Activated CD8-positive, alpha-beta T cell treated with anti-CD3 and anti-CD28 coated beads for 36 hours (primary cell): ENCODE measurements around the gene GSK3B. TPM values are rescaled to one million over a fixed set of nuclear protein-coding genes. Genes with fewer than 3 reads are reported as not detected.
A peak's percentile ranks its signal among the peaks of the same experiment; 100 is the strongest.

Source experiments
- ATAC-seq: fragments of 200-7000 bp; cut with Tn5 transposase; one replicate; pipeline ENCODE4 v1.10.0; 2021; ENCODE audit warnings: mild to moderate bottlenecking, moderate library complexity
- CTCF ChIA-PET: fragments of 350-600 bp; sonication (Branson Sonifier 250); formaldehyde crosslinking; loops from one replicate; lab custom pipeline; 2021; ENCODE audit warnings: antibody characterized with exemption; lab: Charles Lee
- POLR2A ChIA-PET: fragments of 350-600 bp; sonication (Branson Sonifier 250); formaldehyde crosslinking; loops from one replicate; lab custom pipeline; 2021; ENCODE audit warnings: antibody characterized with exemption; lab: Charles Lee
- DNase-seq: peaks from one replicate; pipeline ENCODE4 v3.0.0-alpha.2; 2020
- H3K27ac Mint-ChIP-seq: one replicate; pipeline ENCODE4 v1.8.0; 2021; ENCODE audit warnings: mild to moderate bottlenecking, mixed read lengths
- H3K27me3 Mint-ChIP-seq: one replicate; pipeline ENCODE4 v1.8.0; 2021; ENCODE audit warnings: mixed read lengths
- H3K36me3 Mint-ChIP-seq: one replicate; pipeline ENCODE4 v1.8.0; 2021; ENCODE audit warnings: low read depth, mixed read lengths
- H3K4me1 Mint-ChIP-seq: one replicate; pipeline ENCODE4 v1.8.0; 2021; ENCODE audit warnings: low read depth, mixed read lengths
- H3K4me3 Mint-ChIP-seq: one replicate; pipeline ENCODE4 v1.8.0; 2021; ENCODE audit warnings: mild to moderate bottlenecking, moderate library complexity, mixed read lengths
- H3K9me3 Mint-ChIP-seq: one replicate; pipeline ENCODE4 v1.8.0; 2021; ENCODE audit warnings: mixed read lengths
- CTCF ChIP-seq: fragments of 200-600 bp; IDR thresholded peaks from one replicate; pipeline ENCODE4 v1.8.0; 2022; ENCODE audit warnings: antibody characterized with exemption, mild to moderate bottlenecking
- intact Hi-C: fragments of 100-400 bp; cut with micrococcal nuclease; formaldehyde crosslinking; loops from one replicate; pipeline ENCODE4 v1.10.0; 2022
- total RNA-seq, 2 experiments: library from RNA; stranded (reverse); gene quantifications; one replicate each; pipeline ENCODE4 v1.2.3, GENCODE V29; 2021

The GSK3B gene
- total RNA-seq, 2 experiments from 2014 or later = 29.0 to 32.1 TPM

- H3K4me3 Mint-ChIP-seq = peak overlapping the region; percentile 69
- ChIA-PET POLR2A (interaction anchor here (0.9 to 1.4 kb wide), 3 partner anchors 8 to 116 kb away, joined by 3 read pairs; no protein-coding TSS in a partner anchor), CTCF (interaction anchor here (0.9 to 3.4 kb wide), 3 partner anchors 9 to 608 kb away, joined by 3 to 8 read pairs (median 3); no protein-coding TSS in a partner anchor)
- no peaks in the 10 kb centered on the region for H3K36me3 Mint-ChIP-seq
- intact Hi-C loops = no loop called here
- H3K27me3 Mint-ChIP-seq = no peaks in the 10 kb centered on the region
- no peak overlapping the region for H3K27ac Mint-ChIP-seq
- H3K9me3 Mint-ChIP-seq = no peaks in the 10 kb centered on the region
- ATAC-seq (no peak), DNase-seq (peak; percentile 30)
- peaks cover 10% of the 10 kb centered on the region for H3K4me1 Mint-ChIP-seq
- no peak for TF ChIP-seq CTCF
Observed at GRCh38 chr3:119809249-119810017, 284.8 kb downstream of the GSK3B start.

- ATAC-seq (no peak), DNase-seq (no peak)
- intact Hi-C loops = no loop called here
- H3K27ac Mint-ChIP-seq = no peak overlapping the region
- CTCF ChIA-PET = interaction anchor here (0.9 to 3.4 kb wide), 5 partner anchors 10 to 119 kb away, joined by 3 to 8 read pairs (median 3); no protein-coding TSS in a partner anchor
- POLR2A ChIA-PET = interaction anchor here (0.9 to 1.4 kb wide), 2 partner anchors 35 to 115 kb away, joined by 3 read pairs; no protein-coding TSS in a partner anchor
- no peak for TF ChIP-seq CTCF
- no peaks in the 10 kb centered on the region for H3K9me3 Mint-ChIP-seq
- H3K27me3 Mint-ChIP-seq = no peaks in the 10 kb centered on the region
- H3K4me3 Mint-ChIP-seq = peak overlapping the region; percentile 3
- H3K4me1 Mint-ChIP-seq = peaks cover 10% of the 10 kb centered on the region
- H3K36me3 Mint-ChIP-seq = no peaks in the 10 kb centered on the region
Observed at GRCh38 chr3:119808843-119809242, 285.4 kb downstream of the GSK3B start.

GRCh38 chr3:119808244-119808643 lies 286.0 kb downstream of the GSK3B start:
- ChIA-PET CTCF (interaction anchor here (0.5 to 3.4 kb wide), 6 partner anchors 11 to 402 kb away, joined by 3 to 8 read pairs (median 3); no protein-coding TSS in a partner anchor), POLR2A (interaction anchor here (0.6 kb wide), 1 partner anchor 404 kb away, joined by 4 read pairs; no protein-coding TSS in a partner anchor)
- H3K4me3 Mint-ChIP-seq = no peak overlapping the region
- TF ChIP-seq CTCF = no peak
- no peaks in the 10 kb centered on the region for H3K36me3 Mint-ChIP-seq
- H3K9me3 Mint-ChIP-seq = no peaks in the 10 kb centered on the region
- peaks cover 10% of the 10 kb centered on the region for H3K4me1 Mint-ChIP-seq
- DNase-seq (no peak), ATAC-seq (no peak)
- no peak overlapping the region for H3K27ac Mint-ChIP-seq
- H3K27me3 Mint-ChIP-seq = no peaks in the 10 kb centered on the region
- intact Hi-C loops = no loop called here

GRCh38 chr3:119800844-119801243 lies 293.4 kb downstream of the GSK3B start:
- Mint-ChIP-seq H3K27ac (no peak overlapping the region), H3K27me3 (peaks cover 8% of the 10 kb centered on the region), H3K4me1 (no peaks in the 10 kb centered on the region), H3K4me3 (no peak overlapping the region), H3K9me3 (no peaks in the 10 kb centered on the region), H3K36me3 (no peaks in the 10 kb centered on the region)
- CTCF ChIA-PET = no interaction called here
- DNase-seq (no peak), ATAC-seq (no peak)
- POLR2A ChIA-PET = no interaction called here
- intact Hi-C loops = no loop called here
- TF ChIP-seq CTCF = no peak

- no peak overlapping the region for H3K4me3 Mint-ChIP-seq
- no peak overlapping the region for H3K27ac Mint-ChIP-seq
- intact Hi-C loops = no loop called here
- no peaks in the 10 kb centered on the region for H3K4me1 Mint-ChIP-seq
- H3K9me3 Mint-ChIP-seq = no peaks in the 10 kb centered on the region
- H3K36me3 Mint-ChIP-seq = no peaks in the 10 kb centered on the region
- peaks cover 8% of the 10 kb centered on the region for H3K27me3 Mint-ChIP-seq
- DNase-seq (no peak), ATAC-seq (no peak)
- CTCF ChIA-PET = no interaction called here
- POLR2A ChIA-PET = no interaction called here
- TF ChIP-seq CTCF = no peak
Observed at GRCh38 chr3:119796785-119797184, 297.5 kb downstream of the GSK3B start.
